Stimulated activated naive CD4-positive, alpha-beta T cell (primary cell): ENCODE results near the gene DOCK4.
"Not testable (repeated sequence)": the region's sequence is repeated elsewhere in the genome, so short reads cannot be mapped to it uniquely, and the experiment has no call there.

Experiments
- DNase-seq, 6 experiments: peaks; one replicate each; lab custom pipeline; 2025; lab: John Stamatoyannopoulos, UW

The DOCK4 gene

GRCh38 chr7:111954474-111955381, 251.5 kb downstream of the DOCK4 start:
- no peak for DNase-seq

GRCh38 chr7:111954056-111954455, 252.1 kb downstream of the DOCK4 start:
- no peak for DNase-seq

- no peak for DNase-seq
These were observed 252.6 kb downstream of the DOCK4 start for GRCh38 chr7:111953611-111954010.

GRCh38 chr7:111952783-111953182, 253.4 kb downstream of the DOCK4 start:
- no peak for DNase-seq

GRCh38 chr7:111951052-111951451, 255.1 kb downstream of the DOCK4 start:
- no peak for DNase-seq

DNA sequence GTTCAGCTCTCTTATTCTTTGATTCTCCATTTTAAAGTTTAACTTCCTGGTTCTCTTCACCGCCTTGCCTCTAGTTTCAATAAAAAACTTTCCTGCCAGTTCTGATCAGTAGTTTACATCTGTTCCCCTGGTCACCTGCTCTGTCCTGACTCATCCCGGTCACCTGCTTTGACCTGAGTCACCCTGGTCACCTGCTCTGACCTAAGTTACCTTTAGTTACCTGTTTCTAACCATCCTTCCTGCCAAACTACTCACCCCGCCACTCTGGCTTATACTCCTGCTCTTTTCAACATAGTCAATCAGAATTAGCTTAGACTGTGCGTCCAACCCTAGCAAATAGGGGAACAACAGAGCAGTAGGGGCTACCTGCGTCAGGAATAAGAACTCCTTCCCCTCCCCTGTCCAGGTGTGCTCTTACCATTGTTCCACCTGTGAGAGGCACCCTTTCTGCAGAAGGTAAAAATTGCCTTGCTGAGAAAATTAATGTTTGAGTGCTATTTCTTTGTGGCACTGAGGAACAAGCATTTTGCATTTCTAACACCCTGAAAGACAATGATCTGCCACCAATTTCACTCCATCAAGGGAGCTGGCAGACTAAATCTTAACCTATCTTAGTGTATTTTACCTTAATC, 263.6 kb downstream of the DOCK4 start:
- DNase-seq, result no peak

GRCh38 chr7:111937163-111937562, 269.0 kb downstream of the DOCK4 start:
- no peak for DNase-seq

DNA sequence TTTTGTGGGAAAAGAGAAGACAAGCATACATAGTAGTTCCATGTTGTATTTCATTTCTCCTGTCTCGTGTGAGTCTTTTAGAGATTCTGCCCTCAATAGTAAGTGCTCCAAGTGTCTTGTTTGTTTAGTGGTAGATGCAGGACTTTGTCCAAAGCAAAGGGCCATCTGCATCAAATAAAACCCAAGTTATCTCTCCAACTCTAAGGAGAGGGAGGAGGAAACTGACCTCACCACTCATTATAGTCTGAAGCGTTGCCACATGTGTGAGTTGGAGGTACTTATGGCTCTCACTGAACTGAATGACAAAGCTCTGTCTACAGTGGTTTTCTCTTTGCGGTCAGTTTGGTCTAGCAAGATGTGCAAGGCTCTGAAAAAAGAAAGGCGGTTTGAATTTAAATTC, 272.6 kb downstream of the DOCK4 start:
- no peak for DNase-seq

GRCh38 chr7:111931958-111932357, 274.2 kb downstream of the DOCK4 start:
- DNase-seq, result no peak

DNA sequence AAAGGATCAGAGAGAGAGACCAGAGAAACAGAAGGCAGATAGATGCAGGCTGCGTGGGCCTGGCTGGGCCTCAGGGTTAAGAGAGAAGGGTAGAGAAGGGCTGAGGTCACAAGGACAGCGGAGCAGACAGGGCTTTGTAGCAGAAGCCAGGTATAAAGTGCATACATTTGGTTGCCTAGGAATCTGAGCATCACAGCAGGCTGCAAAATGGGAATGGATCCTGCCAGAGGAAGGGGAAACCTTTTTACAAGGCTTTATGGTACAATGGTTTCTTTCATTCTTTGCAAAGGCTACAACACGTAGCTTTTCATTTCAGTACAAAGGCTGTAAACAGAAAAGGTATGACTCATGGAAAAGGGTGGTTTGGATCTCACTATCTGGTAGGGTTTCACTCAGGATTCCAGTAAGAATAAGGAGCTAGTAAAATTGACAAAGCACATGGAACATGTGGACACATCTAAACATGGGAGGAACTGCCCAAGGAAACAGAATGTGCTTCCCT, 275.1 kb downstream of the DOCK4 start:
- DNase-seq, result no peak

GRCh38 chr7:111929264-111929663, 276.9 kb downstream of the DOCK4 start:
- DNase-seq, result no peak

- no peak for DNase-seq
These were observed 278.7 kb downstream of the DOCK4 start for GRCh38 chr7:111927353-111928019.

DNA sequence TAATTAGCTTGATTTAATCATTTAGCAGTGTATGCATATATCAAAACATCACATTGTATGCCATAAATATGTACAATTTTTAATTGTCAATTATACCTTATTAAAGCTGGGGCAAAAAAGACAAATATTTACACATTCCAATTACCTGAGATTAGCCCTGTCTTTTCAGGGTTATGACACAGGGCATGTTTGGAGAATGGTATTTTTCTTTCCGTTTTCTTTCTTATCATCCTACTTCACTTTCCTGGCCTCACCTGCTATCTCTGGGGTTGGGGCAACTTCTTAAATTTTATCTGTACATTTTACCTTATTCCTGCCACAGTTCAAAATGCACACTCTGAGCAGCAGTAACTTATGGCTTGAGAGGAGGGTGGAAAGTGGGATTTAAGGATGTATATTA, 285.9 kb downstream of the DOCK4 start:
- no peak for DNase-seq

- no peak for DNase-seq
These were observed 286.5 kb downstream of the DOCK4 start for GRCh38 chr7:111919631-111920179.

- DNase-seq, result no peak
These were observed 287.0 kb downstream of the DOCK4 start for GRCh38 chr7:111919164-111919563.

DNA sequence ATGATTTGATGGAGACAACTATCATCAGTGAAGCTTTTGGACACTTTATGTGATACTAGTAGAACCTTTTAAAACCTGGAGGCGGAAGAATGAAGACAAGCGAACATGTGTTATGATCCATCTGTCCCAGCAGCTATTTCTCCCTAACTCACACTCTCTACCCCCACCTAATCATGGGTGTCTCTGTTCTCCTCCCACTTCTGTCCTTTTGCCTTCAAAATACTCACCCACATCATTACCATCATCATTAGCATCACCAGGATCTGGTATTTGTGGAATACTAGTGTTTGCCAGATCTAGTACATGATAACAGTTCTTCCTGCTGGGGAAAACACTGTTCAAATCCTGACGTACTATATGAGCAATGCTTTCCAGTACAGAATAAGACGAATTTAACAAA, 287.7 kb downstream of the DOCK4 start:
- no peak for DNase-seq

DNA sequence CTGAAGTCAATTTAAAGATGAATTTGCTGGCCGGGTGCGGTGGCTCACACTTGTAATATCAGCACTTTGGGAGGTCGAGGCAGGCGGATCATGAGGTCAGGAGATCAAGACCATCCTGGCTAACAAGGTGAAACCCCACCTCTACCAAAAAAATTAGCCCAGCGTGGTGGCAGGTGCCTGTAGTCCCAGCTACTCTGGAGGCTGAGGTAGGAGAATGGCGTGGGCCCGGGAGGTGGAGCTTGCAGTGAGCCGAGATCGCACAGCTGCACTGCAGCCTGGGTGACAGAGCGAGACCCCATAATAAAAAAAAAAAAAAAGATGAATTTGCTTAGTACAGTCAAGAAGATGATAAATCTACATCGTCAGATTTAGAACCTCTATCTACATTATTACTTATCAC, 288.8 kb downstream of the DOCK4 start:
- not testable (repeated sequence) for DNase-seq

DNA sequence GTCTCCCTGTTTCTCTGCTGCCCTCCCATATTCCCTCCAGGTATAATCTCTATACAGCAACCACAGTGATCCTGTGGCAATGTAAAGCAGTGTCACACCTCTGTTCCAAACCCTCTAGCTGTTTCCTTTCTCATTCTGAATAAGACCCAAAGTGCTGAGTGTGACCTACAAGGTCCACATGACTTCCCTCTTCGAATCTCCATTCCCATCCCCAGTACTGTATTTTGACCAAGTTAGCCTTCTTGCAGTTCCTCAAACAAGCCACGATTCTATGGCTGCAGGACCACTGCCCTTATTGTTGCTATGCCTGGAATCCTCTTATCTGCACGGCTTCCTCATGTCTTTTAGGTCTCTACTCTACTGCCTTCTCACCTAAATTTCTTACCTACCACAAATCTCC, 291.9 kb downstream of the DOCK4 start:
- DNase-seq, result no peak

GRCh38 chr7:111911166-111911961, 294.8 kb downstream of the DOCK4 start:
- DNase-seq, result no peak

- DNase-seq, result no peak
These were observed 295.5 kb downstream of the DOCK4 start for GRCh38 chr7:111910656-111911055.

DNA sequence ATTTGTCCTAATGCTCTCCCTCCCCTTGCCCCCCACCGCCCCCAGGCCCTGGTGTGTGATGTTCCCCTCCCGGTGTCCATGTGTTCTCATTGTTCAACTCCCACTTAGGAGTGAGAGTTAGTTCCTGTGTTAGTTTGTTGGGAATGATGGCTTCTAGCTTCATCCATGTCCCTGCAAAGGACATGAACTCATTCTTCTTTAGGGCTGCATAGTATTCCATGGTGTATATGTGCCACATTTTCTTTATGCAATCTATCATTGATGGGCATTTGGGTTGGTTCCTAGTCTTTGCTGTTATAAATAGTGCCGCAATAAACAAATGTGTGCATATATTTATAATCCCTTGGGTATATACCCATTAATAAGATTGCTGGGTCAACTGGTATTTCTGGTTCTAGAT, 297.5 kb downstream of the DOCK4 start:
- DNase-seq, result not testable (repeated sequence)

DNA sequence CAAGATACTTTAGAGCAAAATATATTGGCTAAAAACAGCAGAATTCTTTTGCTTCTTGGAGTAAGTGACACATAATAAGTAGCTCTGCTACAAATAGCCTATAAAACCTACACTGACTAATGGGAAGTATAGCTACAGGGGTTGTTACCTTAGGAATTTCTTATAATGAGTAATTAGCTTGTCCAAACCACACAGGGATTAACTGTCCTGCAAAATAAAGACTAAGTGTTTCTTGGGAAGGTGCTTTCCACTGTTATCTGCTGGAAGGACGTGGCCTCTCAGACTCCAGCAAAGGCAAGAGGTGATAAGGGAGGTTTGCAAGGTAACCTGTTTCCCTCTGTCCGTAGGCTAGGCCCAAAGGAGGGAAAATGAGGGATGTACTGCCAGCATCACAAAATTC, 302.4 kb downstream of the DOCK4 start:
- no peak for DNase-seq
